Neural cell (in vitro differentiated cells): Measurements from ENCODE around the gene MLLT3. TPM values are rescaled to one million over a fixed set of nuclear protein-coding genes. Genes with fewer than 3 reads are reported as not detected.

Source experiments
- H2AFZ ChIP-seq: fragments of 200-600, 300-800 bp; sonication (generic), shearing (Covaris generic); 2 replicates; pipeline ENCODE4 v1.6.0; 2014; ENCODE audit warnings: low read depth, mild to moderate bottlenecking, antibody characterized with exemption, low read length, moderate library complexity
- H3F3A ChIP-seq: fragments of 200-600 bp; shearing (Covaris generic); 2 replicates; pipeline ENCODE4 v1.6.1; 2016; ENCODE audit warnings: mild to moderate bottlenecking, moderate library complexity, mixed read lengths, antibody characterized with exemption, low read length; ENCODE audit not compliant: insufficient read depth, poor library complexity, severe bottlenecking
- H3K27ac ChIP-seq: fragments of 200-600, 300-800 bp; sonication (generic), shearing (Covaris generic); 2 replicates; pipeline ENCODE4 v1.5.1; 2014; ENCODE audit warnings: mild to moderate bottlenecking, low read length, moderate library complexity
- H3K27me3 ChIP-seq: fragments of 300-800, 200-600 bp; sonication (generic), shearing (Covaris generic); 2 replicates; pipeline ENCODE4 v1.6.0; 2014; ENCODE audit warnings: mild to moderate bottlenecking, low read depth, low read length, moderate library complexity; ENCODE audit not compliant: insufficient read depth
- H3K36me3 ChIP-seq: fragments of 300-800, 200-600 bp; sonication (generic), shearing (Covaris generic); 2 replicates; pipeline ENCODE4 v1.5.1; 2014; ENCODE audit warnings: mild to moderate bottlenecking, antibody characterized with exemption, low read length, moderate library complexity; ENCODE audit not compliant: insufficient read depth
- H3K4me2 ChIP-seq: fragments of 300-800, 200-600 bp; sonication (generic), shearing (Covaris generic); 2 replicates; pipeline ENCODE4 v1.6.0; 2014; ENCODE audit warnings: mild to moderate bottlenecking, low read length
- H3K4me3 ChIP-seq: fragments of 300-800, 200-600 bp; sonication (generic), shearing (Covaris generic); 2 replicates; pipeline ENCODE4 v1.5.1; 2014; ENCODE audit warnings: mild to moderate bottlenecking, low read length, moderate library complexity
- H3K79me2 ChIP-seq: fragments of 200-600 bp; shearing (Covaris generic); replicated peaks from 2 replicates; pipeline ENCODE4 v1.6.0; 2014; ENCODE audit warnings: mild to moderate bottlenecking, low read length, moderate library complexity; ENCODE audit not compliant: insufficient read depth
- H3K9ac ChIP-seq: fragments of 300-800, 200-600 bp; sonication (generic), shearing (Covaris generic); 2 replicates; pipeline ENCODE4 v1.6.1; 2016; ENCODE audit warnings: mild to moderate bottlenecking, low read length, mixed read lengths
- H3K9me2 ChIP-seq: fragments of 200-600 bp; shearing (Covaris generic); 2 replicates; pipeline ENCODE4 v1.6.1; 2016; ENCODE audit warnings: mild to moderate bottlenecking, low read length, mixed read lengths; ENCODE audit not compliant: insufficient read depth
- H3K9me3 ChIP-seq: fragments of 200-600, 300-800 bp; sonication (generic), shearing (Covaris generic); 2 replicates; pipeline ENCODE4 v1.6.1; 2016; ENCODE audit warnings: mild to moderate bottlenecking, mixed run types, low read length, moderate library complexity, mixed read lengths
- H4K20me1 ChIP-seq: fragments of 200-600 bp; shearing (Covaris generic); 2 replicates; pipeline ENCODE4 v1.6.1; 2016; ENCODE audit warnings: mild to moderate bottlenecking, mixed run types; ENCODE audit not compliant: insufficient read depth
- EP300 ChIP-seq: fragments of 450-650 bp; conservative IDR thresholded peaks from 2 replicates; pipeline ENCODE4 v1.6.1; 2014; ENCODE audit warnings: antibody characterized with exemption, mild to moderate bottlenecking, moderate library complexity; ENCODE audit not compliant: poor library complexity, severe bottlenecking
- EZH2 ChIP-seq: fragments of 200-600, 300-800 bp; shearing (Covaris generic), sonication (generic); IDR thresholded peaks from 2 replicates; pipeline ENCODE4 v1.6.1; 2014; ENCODE audit warnings: antibody characterized with exemption, low read length, borderline replicate concordance, mild to moderate bottlenecking; ENCODE audit not compliant: insufficient read depth, poor library complexity, severe bottlenecking
- MXI1 ChIP-seq: fragments of 450-650 bp; conservative IDR thresholded peaks from 2 replicates; pipeline ENCODE4 v1.6.1; 2014; ENCODE audit warnings: antibody characterized with exemption, mild to moderate bottlenecking; ENCODE audit not compliant: poor library complexity, severe bottlenecking
- POLR2AphosphoS5 ChIP-seq: IDR thresholded peaks from 2 replicates; pipeline ENCODE4 v1.6.1; 2012
- RAD21 ChIP-seq: fragments of 450-650 bp; conservative IDR thresholded peaks from 2 replicates; pipeline ENCODE4 v1.6.1; 2014; ENCODE audit warnings: antibody characterized with exemption, mild to moderate bottlenecking, moderate library complexity
- SMC3 ChIP-seq: fragments of 450-650 bp; conservative IDR thresholded peaks from 2 replicates; pipeline ENCODE4 v1.6.1; 2014; ENCODE audit warnings: antibody characterized with exemption, mild to moderate bottlenecking, moderate library complexity; ENCODE audit not compliant: poor library complexity
- TAF1 ChIP-seq: IDR thresholded peaks from 2 replicates; pipeline ENCODE4 v1.6.1; 2012; ENCODE audit warnings: low read depth
- polyA plus RNA-seq: library from polyadenylated mRNA; depleted of rRNA; stranded (reverse); fragments of >200 nt; gene quantifications from 2 replicates; pipeline ENCODE4 v1.2.3, GENCODE V29; 2014
- TF ChIP-seq, protein P1 (sequence below): fragments of 450-650 bp; IDR thresholded peaks from 2 replicates; pipeline ENCODE4 v1.5.1; 2014; ENCODE audit warnings: antibody characterized with exemption, mild to moderate bottlenecking, moderate library complexity; ENCODE audit not compliant: poor library complexity, severe bottlenecking
- TF ChIP-seq, protein P2 (sequence below): IDR thresholded peaks from 2 replicates; pipeline ENCODE4 v1.6.1; 2012; ENCODE audit warnings: borderline replicate concordance

Gene MLLT3
- polyA plus RNA-seq, 1 donor from 2014 or later: 61.5 TPM

DNA sequence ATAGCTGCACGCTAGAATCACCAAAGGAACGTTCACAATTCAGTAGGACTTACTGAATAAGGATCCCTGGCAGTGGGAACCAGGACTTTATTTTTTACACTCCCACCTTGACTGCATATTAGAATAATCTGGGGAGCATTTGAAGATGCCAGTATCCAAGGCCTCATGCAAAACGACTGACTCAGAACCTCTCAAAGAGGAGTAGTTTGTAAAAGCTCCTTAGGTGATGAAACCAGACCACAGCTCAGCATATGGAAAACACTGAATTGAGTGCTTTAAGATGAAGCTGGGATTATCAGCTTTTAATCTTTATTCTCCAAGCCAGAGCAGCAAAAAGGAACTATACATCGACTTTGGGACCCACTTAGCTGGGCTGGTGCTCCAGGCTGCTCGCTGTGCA, 288.3 kb downstream of the MLLT3 start:
- no peak overlapping the region for H3K27ac ChIP-seq

DNA sequence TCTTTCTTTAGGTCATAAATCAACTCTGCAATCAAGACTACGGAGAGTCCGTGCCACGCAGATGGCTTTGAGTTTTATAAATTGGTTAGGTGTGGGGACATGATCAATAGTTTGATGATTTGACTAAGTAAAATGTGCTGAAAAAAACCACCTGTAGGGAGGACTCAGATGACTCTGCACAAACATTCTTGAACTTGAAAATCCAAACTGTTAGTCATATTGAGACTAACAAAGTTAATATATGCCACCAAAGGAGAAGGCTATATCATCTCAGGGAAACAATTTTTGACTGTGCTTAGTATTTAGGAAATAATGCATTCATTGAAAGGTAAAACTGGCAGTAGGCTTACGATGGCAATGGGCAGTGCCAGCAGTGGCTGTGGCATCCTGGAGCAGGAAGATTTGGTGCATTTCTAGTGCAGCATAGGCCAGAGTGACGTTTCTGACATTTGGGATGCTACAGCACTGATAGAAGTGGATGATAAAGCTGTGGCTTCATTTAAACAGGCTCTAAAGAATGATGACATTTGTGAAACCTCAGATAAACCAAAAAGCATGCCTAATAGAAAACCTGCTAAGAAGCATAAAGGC, 291.1 kb downstream of the MLLT3 start:
- Histone ChIP-seq H3F3A (no peaks in the 10 kb centered on the region), H3K4me3 (no peak overlapping the region), H3K9ac (no peak overlapping the region), H3K4me2 (no peak overlapping the region), H3K79me2 (no peaks in the 10 kb centered on the region), H2AFZ (no peak overlapping the region), H3K36me3 (no peaks in the 10 kb centered on the region), H3K27me3 (no peaks in the 10 kb centered on the region), H4K20me1 (no peaks in the 10 kb centered on the region), H3K27ac (no peak overlapping the region), H3K9me2 (no peaks in the 10 kb centered on the region), H3K9me3 (no peaks in the 10 kb centered on the region)
- TF ChIP-seq EP300 (no peak), TAF1 (no peak), SMC3 (no peak), RAD21 (no peak), MXI1 (no peak), EZH2 (no peak), POLR2AphosphoS5 (no peak)
- TF ChIP-seq, protein P1, sequence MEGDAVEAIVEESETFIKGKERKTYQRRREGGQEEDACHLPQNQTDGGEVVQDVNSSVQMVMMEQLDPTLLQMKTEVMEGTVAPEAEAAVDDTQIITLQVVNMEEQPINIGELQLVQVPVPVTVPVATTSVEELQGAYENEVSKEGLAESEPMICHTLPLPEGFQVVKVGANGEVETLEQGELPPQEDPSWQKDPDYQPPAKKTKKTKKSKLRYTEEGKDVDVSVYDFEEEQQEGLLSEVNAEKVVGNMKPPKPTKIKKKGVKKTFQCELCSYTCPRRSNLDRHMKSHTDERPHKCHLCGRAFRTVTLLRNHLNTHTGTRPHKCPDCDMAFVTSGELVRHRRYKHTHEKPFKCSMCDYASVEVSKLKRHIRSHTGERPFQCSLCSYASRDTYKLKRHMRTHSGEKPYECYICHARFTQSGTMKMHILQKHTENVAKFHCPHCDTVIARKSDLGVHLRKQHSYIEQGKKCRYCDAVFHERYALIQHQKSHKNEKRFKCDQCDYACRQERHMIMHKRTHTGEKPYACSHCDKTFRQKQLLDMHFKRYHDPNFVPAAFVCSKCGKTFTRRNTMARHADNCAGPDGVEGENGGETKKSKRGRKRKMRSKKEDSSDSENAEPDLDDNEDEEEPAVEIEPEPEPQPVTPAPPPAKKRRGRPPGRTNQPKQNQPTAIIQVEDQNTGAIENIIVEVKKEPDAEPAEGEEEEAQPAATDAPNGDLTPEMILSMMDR: no peak
- TF ChIP-seq, protein P2, sequence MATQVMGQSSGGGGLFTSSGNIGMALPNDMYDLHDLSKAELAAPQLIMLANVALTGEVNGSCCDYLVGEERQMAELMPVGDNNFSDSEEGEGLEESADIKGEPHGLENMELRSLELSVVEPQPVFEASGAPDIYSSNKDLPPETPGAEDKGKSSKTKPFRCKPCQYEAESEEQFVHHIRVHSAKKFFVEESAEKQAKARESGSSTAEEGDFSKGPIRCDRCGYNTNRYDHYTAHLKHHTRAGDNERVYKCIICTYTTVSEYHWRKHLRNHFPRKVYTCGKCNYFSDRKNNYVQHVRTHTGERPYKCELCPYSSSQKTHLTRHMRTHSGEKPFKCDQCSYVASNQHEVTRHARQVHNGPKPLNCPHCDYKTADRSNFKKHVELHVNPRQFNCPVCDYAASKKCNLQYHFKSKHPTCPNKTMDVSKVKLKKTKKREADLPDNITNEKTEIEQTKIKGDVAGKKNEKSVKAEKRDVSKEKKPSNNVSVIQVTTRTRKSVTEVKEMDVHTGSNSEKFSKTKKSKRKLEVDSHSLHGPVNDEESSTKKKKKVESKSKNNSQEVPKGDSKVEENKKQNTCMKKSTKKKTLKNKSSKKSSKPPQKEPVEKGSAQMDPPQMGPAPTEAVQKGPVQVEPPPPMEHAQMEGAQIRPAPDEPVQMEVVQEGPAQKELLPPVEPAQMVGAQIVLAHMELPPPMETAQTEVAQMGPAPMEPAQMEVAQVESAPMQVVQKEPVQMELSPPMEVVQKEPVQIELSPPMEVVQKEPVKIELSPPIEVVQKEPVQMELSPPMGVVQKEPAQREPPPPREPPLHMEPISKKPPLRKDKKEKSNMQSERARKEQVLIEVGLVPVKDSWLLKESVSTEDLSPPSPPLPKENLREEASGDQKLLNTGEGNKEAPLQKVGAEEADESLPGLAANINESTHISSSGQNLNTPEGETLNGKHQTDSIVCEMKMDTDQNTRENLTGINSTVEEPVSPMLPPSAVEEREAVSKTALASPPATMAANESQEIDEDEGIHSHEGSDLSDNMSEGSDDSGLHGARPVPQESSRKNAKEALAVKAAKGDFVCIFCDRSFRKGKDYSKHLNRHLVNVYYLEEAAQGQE: no peak

More for the DNA sequence above, 288.3 kb downstream of the MLLT3 start:
- H3K4me2 ChIP-seq: no peak overlapping the region
- H3K36me3 ChIP-seq: no peaks in the 10 kb centered on the region
- no peak overlapping the region for H3K9ac ChIP-seq
- no peak overlapping the region for H3K4me3 ChIP-seq
- H3K79me2 ChIP-seq: no peaks in the 10 kb centered on the region
- no peaks in the 10 kb centered on the region for H3K9me2 ChIP-seq
- no peaks in the 10 kb centered on the region for H3K27me3 ChIP-seq
- no peaks in the 10 kb centered on the region for H4K20me1 ChIP-seq
- no peaks in the 10 kb centered on the region for H3K9me3 ChIP-seq
- no peak overlapping the region for H2AFZ ChIP-seq
- no peaks in the 10 kb centered on the region for H3F3A ChIP-seq
- TF ChIP-seq EZH2 (no peak), SMC3 (no peak), TAF1 (no peak), POLR2AphosphoS5 (no peak), EP300 (no peak), RAD21 (no peak), MXI1 (no peak)
- TF ChIP-seq, protein P2: no peak
- TF ChIP-seq, protein P1: no peak
